ENCODE measurements around the gene LPCAT2.
A peak's percentile ranks its signal among the peaks of the same experiment; 100 is the strongest.

LPCAT2 gene

GRCh38 chr16:55508941-55509931 is at the start of gene LPCAT2:
LPCAT2 (plus strand) TSS chr16:55509072; CDS start chr16:55509182, 110 bp downstream.
- DNase-seq, result peak in 1 of 2 experiments; percentile 27

GRCh38 chr16:55462241-55462640 is 46.6 kb upstream of the LPCAT2 start:
- no peak for DNase-seq

GRCh38 chr16:55464375-55464774 is 44.5 kb upstream of the LPCAT2 start:
- DNase-seq, result no peak

- DNase-seq, result peak; percentile 54 to 70
Observed at GRCh38 chr16:55465077-55465896, 43.6 kb upstream of the LPCAT2 start.

- DNase-seq, result no peak
Observed at GRCh38 chr16:55466209-55466608, 42.7 kb upstream of the LPCAT2 start.

GRCh38 chr16:55467898-55468297 is 41.0 kb upstream of the LPCAT2 start:
- DNase-seq, result no peak

- no peak for DNase-seq
Observed at GRCh38 chr16:55468352-55468990, 40.4 kb upstream of the LPCAT2 start.

- DNase-seq, result no peak
Observed at GRCh38 chr16:55469821-55470532, 38.9 kb upstream of the LPCAT2 start.

- no peak for DNase-seq
Observed at GRCh38 chr16:55470533-55471371, 38.1 kb upstream of the LPCAT2 start.

- DNase-seq, result no peak
Observed at GRCh38 chr16:55471448-55472097, 37.3 kb upstream of the LPCAT2 start.

GRCh38 chr16:55473587-55473986 is 35.3 kb upstream of the LPCAT2 start:
- DNase-seq, result no peak

GRCh38 chr16:55474821-55475220 is 34.1 kb upstream of the LPCAT2 start:
- no peak for DNase-seq

- DNase-seq, result no peak
Observed at GRCh38 chr16:55475919-55476318, 33.0 kb upstream of the LPCAT2 start.

- no peak for DNase-seq
Observed at GRCh38 chr16:55476625-55477533, 32.0 kb upstream of the LPCAT2 start.

GRCh38 chr16:55477736-55478135 is 31.1 kb upstream of the LPCAT2 start:
- no peak for DNase-seq

- no peak for DNase-seq
Observed at GRCh38 chr16:55478827-55479429, 29.9 kb upstream of the LPCAT2 start, which contains the start of gene MMP2. MMP2 (plus strand) TSS chr16:55479198; CDS start chr16:55479480, 282 bp downstream.

- no peak for DNase-seq
Observed at GRCh38 chr16:55479430-55480140, 29.3 kb upstream of the LPCAT2 start.

GRCh38 chr16:55480228-55480655 is 28.6 kb upstream of the LPCAT2 start:
- no peak for DNase-seq
